HEK293 (cell line): ENCODE results near the gene OAF.

Experiments
- CTCF ChIP-seq: fragments of 450-650 bp; formaldehyde crosslinking; IDR thresholded peaks from 2 replicates; pipeline ENCODE4 v1.5.1; 2016; ENCODE audit warnings: missing biosample characterization, missing genetic modification characterization
- KLF10 ChIP-seq: fragments of 450-650 bp; IDR thresholded peaks from 2 replicates; pipeline ENCODE4 v1.5.1; 2018; ENCODE audit warnings: missing biosample characterization, mild to moderate bottlenecking, missing genetic modification characterization
- REST ChIP-seq: fragments of 450-650 bp; formaldehyde crosslinking; IDR thresholded peaks from 2 replicates; pipeline ENCODE4 v1.5.1; 2016; ENCODE audit warnings: missing biosample characterization, missing genetic modification characterization
- ZBTB8A ChIP-seq: fragments of 450-650 bp; formaldehyde crosslinking; IDR thresholded peaks from 2 replicates; pipeline ENCODE4 v1.5.1; 2016; ENCODE audit warnings: missing biosample characterization, missing genetic modification characterization
- ZNF292 ChIP-seq: fragments of 450-650 bp; formaldehyde crosslinking; IDR thresholded peaks from 2 replicates; pipeline ENCODE4 v1.5.1; 2016; ENCODE audit warnings: low read depth, missing biosample characterization, missing genetic modification characterization, borderline replicate concordance
- ZNF302 ChIP-seq: fragments of 450-650 bp; formaldehyde crosslinking; IDR thresholded peaks from 2 replicates; pipeline ENCODE4 v1.5.1; 2016; ENCODE audit warnings: missing biosample characterization, missing genetic modification characterization, low read depth
- ZNF610 ChIP-seq: fragments of 450-650 bp; formaldehyde crosslinking; IDR thresholded peaks from 2 replicates; pipeline ENCODE4 v1.5.1; 2016; ENCODE audit warnings: missing biosample characterization, missing genetic modification characterization, borderline replicate concordance

- no peak for TF ChIP-seq CTCF (tag by site-specific recombination)
- no peak for TF ChIP-seq KLF10
- TF ChIP-seq ZBTB8A (tag by site-specific recombination) = no peak
- no peak for TF ChIP-seq REST (tag by site-specific recombination)
- no peak for TF ChIP-seq ZNF610 (tag by site-specific recombination)
- no peak for TF ChIP-seq ZNF292
- TF ChIP-seq ZNF302 (tag by site-specific recombination) = no peak
Measured at GRCh38 chr11:120256178-120256577, 45.3 kb downstream of the OAF start.
